Measurements from ENCODE around the gene AMN.

- TF ChIP-seq CTCF (IDR thresholded peaks at IDR 0.05; ENCODE audit: borderline replicate concordance, extremely low read depth, low read length, poor library complexity, severe bottlenecking) (no peak), EZH2 (IDR thresholded peaks at IDR 0.05; ENCODE audit: borderline replicate concordance, low read depth, low read length, severe bottlenecking) (no peak)
Measured at GRCh38 chr14:102878970-102879460, 43.4 kb upstream of the AMN start.

Data from DND-41 (cell line).